H1 (cell line): ENCODE data around the gene ZNF70. TPM values are rescaled to one million over a fixed set of nuclear protein-coding genes. Genes with fewer than 3 reads are reported as not detected.

Source experiments
- CTCF ChIA-PET: fragments of 300-600 bp; sonication (Branson Sonifier 250); formaldehyde crosslinking; loops from one replicate; lab custom pipeline; 2021; ENCODE audit not compliant: partially characterized antibody; lab: Charles Lee
- POLR2A ChIA-PET: fragments of 300-600 bp; sonication (Branson Sonifier 250); formaldehyde crosslinking; loops from one replicate; lab custom pipeline; 2021; ENCODE audit warnings: inconsistent platforms; ENCODE audit not compliant: partially characterized antibody; lab: Charles Lee
- DNase-seq, 2 experiments: peaks; one replicate each; pipeline versions ENCODE4 v3.0.0 to v3.0.0-alpha.2; 2010 to 2022; ENCODE audit warnings: low spot score in 2 of 2, low read depth in 1 of 2, mixed read lengths in 1 of 2
- FAIRE-seq: peaks from 2 replicates; lab custom pipeline; 2011; peaks lifted over from hg19 to GRCh38; lab: Jason Lieb, UNC
- H2AFZ ChIP-seq: 2 replicates; pipeline ENCODE4 v1.8.1; 2012; ENCODE audit warnings: low read length, inconsistent platforms
- H2AK5ac ChIP-seq: 2 replicates; pipeline ENCODE4 v1.6.1; 2013; ENCODE audit warnings: low read depth, low read length
- H2BK120ac ChIP-seq: replicated peaks from 2 replicates; pipeline ENCODE3; 2013; ENCODE audit warnings: low read depth, low read length, inconsistent platforms
- H2BK12ac ChIP-seq: 2 replicates; pipeline ENCODE4 v1.6.1; 2013; ENCODE audit warnings: low read depth, low read length
- H2BK15ac ChIP-seq: 2 replicates; pipeline ENCODE4 v1.6.1; 2013; ENCODE audit warnings: low read length
- H2BK20ac ChIP-seq: 2 replicates; pipeline ENCODE4 v1.6.1; 2013; ENCODE audit warnings: low read length
- H2BK5ac ChIP-seq: 2 replicates; pipeline ENCODE4 v1.6.1; 2013; ENCODE audit warnings: low read depth, low read length
- H3K14ac ChIP-seq: 2 replicates; pipeline ENCODE4 v1.6.1; 2013; ENCODE audit warnings: inconsistent platforms; ENCODE audit not compliant: insufficient read length
- H3K18ac ChIP-seq: 2 replicates; pipeline ENCODE4 v1.6.1; 2013; ENCODE audit warnings: low read length; ENCODE audit errors: extremely low read depth
- H3K23ac ChIP-seq: 2 replicates; pipeline ENCODE4 v1.6.1; 2013; ENCODE audit warnings: inconsistent platforms; ENCODE audit not compliant: insufficient read length
- H3K23me2 ChIP-seq: 2 replicates; pipeline ENCODE4 v1.6.1; 2013; ENCODE audit warnings: low read depth, low read length
- H3K27ac ChIP-seq: 2 replicates; pipeline ENCODE4 v1.6.1; 2011; ENCODE audit warnings: low read depth, low read length, inconsistent platforms
- H3K27me3 ChIP-seq, 4 experiments: replicated peaks in 1 of 4; 1 replicate in 1 of 4; 2 replicates in 3 of 4; pipeline versions ENCODE4 v1.6.1 to v1.8.1; 2011 to 2013; ENCODE audit warnings: low read length in 3 of 4, mild to moderate bottlenecking in 3 of 4, inconsistent platforms in 2 of 4, mixed read lengths in 2 of 4, moderate library complexity in 1 of 4; ENCODE audit not compliant: control insufficient read depth in 3 of 4, insufficient read depth in 3 of 4; ENCODE audit errors: extremely low read depth in 1 of 4
- H3K36me3 ChIP-seq, 4 experiments: 2 replicates each; pipeline versions ENCODE4 v1.6.1 to v1.8.1; 2011 to 2013; ENCODE audit warnings: mild to moderate bottlenecking in 4 of 4, low read length in 3 of 4, moderate library complexity in 2 of 4, control low read depth in 1 of 4, inconsistent platforms in 1 of 4; ENCODE audit not compliant: insufficient read depth in 4 of 4, control insufficient read depth in 2 of 4
- H3K4ac ChIP-seq: replicated peaks from 2 replicates; pipeline ENCODE3; 2013; ENCODE audit warnings: low read length, low read depth, mixed read lengths, inconsistent platforms; ENCODE audit not compliant: insufficient read length
- H3K4me1 ChIP-seq, 4 experiments: replicated peaks in 1 of 4; 1 replicate in 1 of 4; 2 replicates in 3 of 4; pipeline versions ENCODE4 v1.6.1 to v1.8.1; 2011 to 2013; ENCODE audit warnings: low read length in 3 of 4, inconsistent platforms in 2 of 4, mixed read lengths in 1 of 4; ENCODE audit not compliant: insufficient read depth in 4 of 4, control insufficient read depth in 3 of 4
- H3K4me2 ChIP-seq, 2 experiments: 2 replicates each; pipeline versions ENCODE4 v1.6.1 to v1.8.1; 2011 to 2013; ENCODE audit warnings: low read depth in 2 of 2, low read length in 2 of 2, control low read depth in 1 of 2, inconsistent platforms in 1 of 2, mild to moderate bottlenecking in 1 of 2; ENCODE audit not compliant: insufficient read depth in 1 of 2
- H3K4me3 ChIP-seq, 4 experiments: fragments of 200-600, 300-600 bp in 1 of 4; sonication (generic), shearing (Covaris generic), sonication (Bioruptor Twin) in 1 of 4; 2 replicates each; pipeline versions ENCODE4 v1.5.1 to v1.8.1; 2011 to 2016; ENCODE audit warnings: low read length in 4 of 4, low read depth in 3 of 4, control low read depth in 2 of 4, inconsistent platforms in 2 of 4, mild to moderate bottlenecking in 2 of 4, mixed read lengths in 1 of 4, moderate library complexity in 1 of 4; ENCODE audit not compliant: insufficient read depth in 2 of 4; ENCODE audit errors: extremely low read depth in 1 of 4
- H3K56ac ChIP-seq: replicated peaks from 2 replicates; pipeline ENCODE3; 2013; ENCODE audit warnings: low read depth, mild to moderate bottlenecking, mixed read lengths, low read length, inconsistent platforms; ENCODE audit not compliant: insufficient read length
- H3K79me1 ChIP-seq: 2 replicates; pipeline ENCODE4 v1.6.1; 2013; ENCODE audit warnings: low read depth, low read length, control low read depth
- H3K79me2 ChIP-seq, 2 experiments: 2 replicates each; pipeline versions ENCODE4 v1.6.1 to v1.8.1; 2012 to 2013; ENCODE audit warnings: low read length in 2 of 2, mild to moderate bottlenecking in 2 of 2, inconsistent platforms in 1 of 2; ENCODE audit not compliant: insufficient read depth in 2 of 2, control insufficient read depth in 1 of 2
- H3K9ac ChIP-seq, 4 experiments: replicated peaks in 1 of 4; 1 replicate in 1 of 4; 2 replicates in 3 of 4; pipeline versions ENCODE4 v1.6.1 to v1.8.1; 2011 to 2013; ENCODE audit warnings: low read depth in 3 of 4, low read length in 3 of 4, control low read depth in 2 of 4, mild to moderate bottlenecking in 2 of 4, moderate library complexity in 2 of 4, inconsistent platforms in 1 of 4; ENCODE audit errors: extremely low read depth in 1 of 4
- H3K9me3 ChIP-seq, 2 experiments: 2 replicates each; pipeline versions ENCODE4 v1.6.1 to v1.8.1; 2012 to 2013; ENCODE audit warnings: mild to moderate bottlenecking in 2 of 2, moderate library complexity in 2 of 2, control low read depth in 1 of 2, inconsistent platforms in 1 of 2, low read depth in 1 of 2, low read length in 1 of 2, mixed read lengths in 1 of 2; ENCODE audit not compliant: insufficient read depth in 2 of 2
- H4K20me1 ChIP-seq, 2 experiments: replicated peaks in 1 of 2; 2 replicates each; pipeline versions ENCODE3 to v1.8.1; 2011 to 2013; ENCODE audit warnings: inconsistent platforms in 2 of 2, low read length in 2 of 2, mild to moderate bottlenecking in 1 of 2; ENCODE audit not compliant: insufficient read depth in 2 of 2, control insufficient read depth in 1 of 2
- H4K5ac ChIP-seq: 2 replicates; pipeline ENCODE4 v1.6.1; 2013; ENCODE audit warnings: low read length, low read depth, mixed read lengths, inconsistent platforms; ENCODE audit not compliant: insufficient read length
- H4K8ac ChIP-seq: 2 replicates; pipeline ENCODE4 v1.8.0; 2013; ENCODE audit warnings: mild to moderate bottlenecking, moderate library complexity, low read length, inconsistent platforms; ENCODE audit not compliant: insufficient read depth; ENCODE audit errors: extremely low read depth
- H4K91ac ChIP-seq: replicated peaks from 2 replicates; pipeline ENCODE3; 2013; ENCODE audit warnings: low read length, mixed read lengths, inconsistent platforms; ENCODE audit not compliant: insufficient read length
- CREB1 ChIP-seq: IDR thresholded peaks from 2 replicates; pipeline ENCODE4 v1.6.1; 2012; ENCODE audit warnings: inconsistent platforms
- PHF8 ChIP-seq: fragments of 200-600 bp; sonication (generic); conservative IDR thresholded peaks from 2 replicates; pipeline ENCODE4 v1.7.1; 2012; ENCODE audit warnings: low read depth, mild to moderate bottlenecking, inconsistent platforms, low read length, moderate library complexity
- WGBS, 2 experiments: shearing (Covaris generic) in 1 of 2; methylation state at CpG; one replicate each; pipeline versions ENCODE4 v1.1.6 to v1.1.7; 2013 to 2015; ENCODE audit warnings: low lambda C conversion rate in 2 of 2, mixed read lengths in 2 of 2, inconsistent platforms in 1 of 2, low coverage in 1 of 2, missing lambda C conversion rate in 1 of 2; ENCODE audit not compliant: insufficient replicate concordance in 2 of 2, insufficient coverage in 1 of 2, insufficient read length in 1 of 2; ENCODE audit errors: extremely low coverage in 1 of 2, missing lambda C conversion rate in 1 of 2; 5-methylcytosine and 5-hydroxymethylcytosine counted together
- polyA plus RNA-seq, 7 experiments: library from polyadenylated mRNA; depleted of rRNA in 3 of 7; stranded (reverse) in 5 of 7; unstranded in 2 of 7; fragments of >200 nt in 5 of 7; fragments of 200-250 nt in 2 of 7; gene quantifications; 1 replicate in 5 of 7; 2 replicates in 1 of 7; 4 replicates in 1 of 7; pipeline versions ENCODE4 v1.2.1 to v1.2.3, GENCODE V29; 2011 to 2013; ENCODE audit warnings: missing spikeins in 2 of 7, mixed read lengths in 2 of 7
- total RNA-seq: library from RNA; stranded (reverse); fragmentation: NEBNext Ultra II Directional; extraction: Animal tissue kit (Norgen Biotek cat#: 25700); gene quantifications from 2 replicates; pipeline ENCODE4 v1.2.1, GENCODE V29; 2021

ZNF70 gene
- total and polyA plus RNA-seq, 2 of the 8 experiments (the other 6 are each of a cell fraction or from before 2014, with no cell fraction given) = 1.1 to 2.6 TPM

- H2BK12ac ChIP-seq = no peak overlapping the region
- H3K4me2 ChIP-seq = no peak overlapping the region
- H3K9me3 ChIP-seq = no peaks in the 10 kb centered on the region
- H3K27ac ChIP-seq = no peak overlapping the region
- ChIA-PET CTCF (no interaction called here), POLR2A (no interaction called here)
- H2BK15ac ChIP-seq = no peak overlapping the region
- H4K5ac ChIP-seq = no peak overlapping the region
- H3K79me2 ChIP-seq = peaks cover 0 to 16% of the 10 kb centered on the region in 2 experiments; a peak in 2 of 4 replicates
- no peak overlapping the region for H2BK5ac ChIP-seq
- no peaks in the 10 kb centered on the region; a peak in 1 of 7 replicates for H3K4me1 ChIP-seq
- no peaks in the 10 kb centered on the region for H3K23me2 ChIP-seq
- H3K14ac ChIP-seq = no peak overlapping the region
- H4K91ac ChIP-seq = no peak overlapping the region
- H4K20me1 ChIP-seq = peaks cover 7 to 8% of the 10 kb centered on the region in 2 experiments
- peaks cover 8% of the 10 kb centered on the region for H3K79me1 ChIP-seq
- H2AFZ ChIP-seq = no peak overlapping the region
- no peak overlapping the region for H3K4ac ChIP-seq
- no peaks in the 10 kb centered on the region for H3K27me3 ChIP-seq
- H3K23ac ChIP-seq = no peak overlapping the region
- DNase-seq (no peak), FAIRE-seq (no peak)
- no peak overlapping the region for H2BK20ac ChIP-seq
- H3K36me3 ChIP-seq = peaks cover 27 to 59% (median 43%) of the 10 kb centered on the region in 4 experiments
- WGBS, 2 experiments = 87% methylated on average over 5 of the region's 5 CpGs; no CpG with 5 or more reads in 1 of the 2 experiments
- no peak overlapping the region for H2BK120ac ChIP-seq
- H2AK5ac ChIP-seq = no peak overlapping the region
- no peak overlapping the region for H4K8ac ChIP-seq
- no peak overlapping the region for H3K4me3 ChIP-seq
- H3K18ac ChIP-seq = no peak overlapping the region
- no peak overlapping the region for H3K56ac ChIP-seq
- no peak overlapping the region; a peak in 1 of 7 replicates for H3K9ac ChIP-seq
- TF ChIP-seq PHF8 (no peak), CREB1 (no peak)
Observed at GRCh38 chr22:23704062-23704461, 46.9 kb downstream of the ZNF70 start.
